Measurements from ENCODE around the gene IL1R2. TPM values are rescaled to one million over a fixed set of nuclear protein-coding genes. Genes with fewer than 3 reads are reported as not detected.

IL1R2 gene, protein sequence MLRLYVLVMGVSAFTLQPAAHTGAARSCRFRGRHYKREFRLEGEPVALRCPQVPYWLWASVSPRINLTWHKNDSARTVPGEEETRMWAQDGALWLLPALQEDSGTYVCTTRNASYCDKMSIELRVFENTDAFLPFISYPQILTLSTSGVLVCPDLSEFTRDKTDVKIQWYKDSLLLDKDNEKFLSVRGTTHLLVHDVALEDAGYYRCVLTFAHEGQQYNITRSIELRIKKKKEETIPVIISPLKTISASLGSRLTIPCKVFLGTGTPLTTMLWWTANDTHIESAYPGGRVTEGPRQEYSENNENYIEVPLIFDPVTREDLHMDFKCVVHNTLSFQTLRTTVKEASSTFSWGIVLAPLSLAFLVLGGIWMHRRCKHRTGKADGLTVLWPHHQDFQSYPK
- total RNA-seq: not detected

DNA sequence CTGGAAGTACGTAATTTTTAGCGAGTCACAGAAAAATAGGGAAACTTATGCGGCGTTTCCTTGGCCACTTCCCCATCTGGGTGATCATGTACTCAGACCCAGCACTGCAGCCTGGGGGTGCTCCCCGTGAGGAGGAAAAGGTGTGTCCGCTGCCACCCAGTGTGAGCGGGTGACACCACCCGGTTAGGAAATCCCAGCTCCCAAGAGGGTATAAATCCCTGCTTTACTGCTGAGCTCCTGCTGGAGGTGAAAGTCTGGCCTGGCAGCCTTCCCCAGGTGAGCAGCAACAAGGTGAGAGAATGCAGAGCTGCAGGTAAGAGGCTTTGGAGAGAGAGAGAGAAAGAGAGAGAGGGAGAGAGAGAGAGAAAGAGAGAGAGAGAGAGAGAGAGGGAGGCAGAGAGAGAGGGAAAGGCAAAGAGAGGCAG lies at the start of gene IL1R2:
TSS of gene IL1R2 (plus strand) at position 240 of the 425 bp plus-strand sequence. CDS start 16,616 bp downstream, outside the sequence.

Other genes starting within 250 kb of the IL1R2 start
- gene IL1R1, start 150.8 kb downstream of the IL1R2 start, total RNA-seq: 0.46 TPM
- 1.6 TPM for gene IL1RL2, start 195.1 kb downstream of the IL1R2 start, total RNA-seq